Left lung (tissue), 10 donors: Measurements from ENCODE around the gene MS4A6E. TPM values are rescaled to one million over a fixed set of nuclear protein-coding genes. Genes with fewer than 3 reads are reported as not detected.
"Not testable (repeated sequence)": the region's sequence is repeated elsewhere in the genome, so short reads cannot be mapped to it uniquely, and the experiment has no call there.

Experiments
- ATAC-seq: fragments of 200-7000 bp; cut with Tn5 transposase; one replicate; pipeline ENCODE4 v1.9.1; 2020; ENCODE audit warnings: moderate library complexity
- DNase-seq, 4 donors: peaks; one replicate each; pipeline ENCODE4 v3.0.0-alpha.2; 2013 to 2020
- H3K27ac ChIP-seq, 2 donors: fragments of 200-600 bp; sonication (generic) in 1 of 2; one replicate each; pipeline versions ENCODE4 v1.5.0 to v1.8.0; 2020 to 2021
- H3K27me3 ChIP-seq, 2 donors: fragments of 200-600 bp; sonication (generic) in 1 of 2; one replicate each; pipeline versions ENCODE4 v1.5.0 to v1.8.0; 2020 to 2021
- H3K36me3 ChIP-seq, 2 donors: fragments of 200-600 bp; sonication (generic) in 1 of 2; one replicate each; pipeline versions ENCODE4 v1.5.0 to v1.8.0; 2020 to 2021
- H3K4me1 ChIP-seq, 2 donors: fragments of 200-600 bp; one replicate each; pipeline ENCODE4 v1.8.0; 2021
- H3K4me3 ChIP-seq, 2 donors: fragments of 200-600 bp; sonication (generic) in 1 of 2; one replicate each; pipeline versions ENCODE4 v1.5.0 to v1.8.0; 2020 to 2021; ENCODE audit warnings: mild to moderate bottlenecking in 1 of 2
- H3K9me3 ChIP-seq, 2 donors: fragments of 200-600 bp; sonication (generic) in 1 of 2; one replicate each; pipeline versions ENCODE4 v1.5.0 to v1.8.0; 2020 to 2021
- CTCF ChIP-seq, 2 donors: fragments of 200-600 bp; sonication (generic) in 1 of 2; IDR thresholded peaks; one replicate each; pipeline versions ENCODE4 v1.5.0 to v1.8.0; 2021; ENCODE audit warnings: antibody characterized with exemption in 2 of 2
- intact Hi-C, 2 donors: fragments of 100-400 bp; cut with DNase I; formaldehyde crosslinking; loops; one replicate each; pipeline versions ENCODE4 v1.11.2 to v1.14.2; 2022
- polyA plus RNA-seq, 6 donors: library from polyadenylated mRNA; unstranded; fragments of 120-200 nt; gene quantifications; one replicate each; pipeline ENCODE4 v1.2.1, GENCODE V29; 2013; ENCODE audit not compliant: insufficient read length in 6 of 6
- total RNA-seq, 2 donors: library from RNA; stranded (reverse); fragmentation: NEBNext Ultra II Directional; extraction: Animal tissue kit (Norgen Biotek cat#: 25700); gene quantifications; one replicate each; pipeline ENCODE4 v1.2.1, GENCODE V29; 2021
- donor health status: DM: no; HTN: yes; CAD: no.
- donor health status: DM: no; HTN: no; CAD: no.

MS4A6E gene
- total and polyA plus RNA-seq, 8 donors = 0.87 to 4.0 TPM; not detected in 6

DNA sequence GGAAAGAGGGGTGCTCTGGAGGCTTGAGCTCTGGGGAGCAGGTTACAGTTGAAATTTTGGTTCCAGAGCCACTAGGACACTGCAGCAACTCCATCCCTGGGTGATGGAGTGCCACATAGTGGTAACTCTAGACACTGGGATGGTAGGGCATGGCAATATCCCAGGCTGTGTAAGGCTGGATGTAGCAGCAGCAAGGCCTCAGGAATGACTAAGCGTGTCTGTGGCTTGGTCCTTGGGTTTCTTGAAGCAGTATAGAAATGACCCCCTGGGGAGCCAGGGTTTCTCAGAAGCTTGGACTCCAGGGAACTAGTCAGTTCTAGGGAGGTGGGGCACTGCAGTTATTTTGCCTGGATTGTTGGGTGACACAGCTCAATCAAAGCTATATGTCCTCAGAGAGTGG lies 38.5 kb upstream of the MS4A6E start:
- H3K4me1 ChIP-seq = peaks cover 0 to 16% of the 10 kb centered on the region in 2 donors
- H3K4me3 ChIP-seq = no peak overlapping the region
- no peaks in the 10 kb centered on the region for H3K9me3 ChIP-seq
- ATAC-seq = no peak
- H3K27me3 ChIP-seq = no peaks in the 10 kb centered on the region
- no peak for DNase-seq
- no peak for TF ChIP-seq CTCF (IDR thresholded peaks at IDR 0.05)
- no peak overlapping the region for H3K27ac ChIP-seq
- peaks cover 0 to under 1% of the 10 kb centered on the region in 2 donors for H3K36me3 ChIP-seq
- intact Hi-C loops = no loop called here

DNA sequence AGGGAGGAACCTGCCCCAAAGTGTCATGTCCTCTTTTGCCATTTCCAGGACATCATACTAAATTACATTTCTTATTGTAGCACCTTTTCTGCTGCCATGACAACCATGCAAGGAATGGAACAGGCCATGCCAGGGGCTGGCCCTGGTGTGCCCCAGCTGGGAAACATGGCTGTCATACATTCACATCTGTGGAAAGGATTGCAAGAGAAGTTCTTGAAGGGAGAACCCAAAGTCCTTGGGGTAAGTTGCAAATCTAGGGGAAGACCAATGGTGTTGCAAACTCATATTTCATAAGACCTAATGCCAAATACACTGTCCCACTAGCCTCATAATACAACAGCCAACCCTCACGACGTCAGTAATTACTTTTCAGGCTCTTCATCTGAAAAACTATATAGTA lies 34.9 kb upstream of the MS4A6E start:
- ATAC-seq = no peak
- Histone ChIP-seq H3K27ac (no peak overlapping the region), H3K4me3 (no peak overlapping the region), H3K9me3 (no peaks in the 10 kb centered on the region), H3K4me1 (peaks cover 0 to 7% of the 10 kb centered on the region in 2 donors), H3K27me3 (no peaks in the 10 kb centered on the region), H3K36me3 (peaks cover 0 to 3% of the 10 kb centered on the region in 2 donors)
- no peak for TF ChIP-seq CTCF (IDR thresholded peaks at IDR 0.05)
- intact Hi-C loops = no loop called here
- no peak for DNase-seq

DNA sequence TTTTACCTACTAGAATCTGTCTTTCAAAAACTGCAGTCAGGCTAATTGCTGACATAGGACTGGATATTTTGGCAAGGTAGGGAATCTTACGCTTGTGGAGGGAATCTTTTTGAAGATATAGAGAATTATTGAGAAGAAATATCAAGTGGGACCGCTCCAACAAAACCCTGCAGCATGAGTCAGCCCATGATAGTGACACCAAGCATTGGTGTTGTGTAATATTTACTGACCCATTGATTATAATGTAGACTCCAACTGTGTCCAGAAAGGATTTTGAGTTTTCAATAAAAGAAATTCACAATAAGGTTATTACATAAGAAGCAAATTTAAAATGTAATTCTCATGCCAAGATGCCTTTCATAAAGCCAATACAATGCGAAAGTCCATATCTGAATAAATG lies 25.9 kb upstream of the MS4A6E start:
- H3K36me3 ChIP-seq = peaks cover 0 to 11% of the 10 kb centered on the region in 2 donors
- ATAC-seq (no peak), DNase-seq (no peak)
- no peak overlapping the region for H3K4me3 ChIP-seq
- no peak for TF ChIP-seq CTCF (IDR thresholded peaks at IDR 0.05)
- no peaks in the 10 kb centered on the region for H3K27me3 ChIP-seq
- no peaks in the 10 kb centered on the region for H3K9me3 ChIP-seq
- H3K27ac ChIP-seq = no peak overlapping the region
- intact Hi-C loops = no loop called here
- H3K4me1 ChIP-seq = peaks cover 0 to 7% of the 10 kb centered on the region in 2 donors

DNA sequence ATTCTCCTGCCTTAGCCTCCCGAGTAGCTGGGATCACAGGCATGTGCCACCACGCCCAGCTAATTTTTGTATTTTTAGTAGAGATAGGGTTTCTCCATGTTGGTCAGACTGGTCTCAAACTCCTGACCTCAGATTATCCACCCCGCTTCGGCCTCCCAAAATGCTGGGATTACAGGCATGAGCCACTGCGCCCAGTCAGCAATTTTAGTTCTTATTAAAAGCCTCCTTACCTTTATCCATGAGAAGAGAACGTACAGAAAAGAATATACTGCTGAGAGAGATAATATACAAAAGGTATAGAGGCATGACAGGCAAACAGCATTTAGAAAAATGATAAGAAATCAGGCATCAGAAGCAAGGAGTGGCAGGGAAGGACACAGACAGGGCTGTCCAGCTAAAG lies 25.2 kb upstream of the MS4A6E start:
- intact Hi-C loops, H3K9me3 ChIP-seq, ATAC-seq: not testable (repeated sequence)

DNA sequence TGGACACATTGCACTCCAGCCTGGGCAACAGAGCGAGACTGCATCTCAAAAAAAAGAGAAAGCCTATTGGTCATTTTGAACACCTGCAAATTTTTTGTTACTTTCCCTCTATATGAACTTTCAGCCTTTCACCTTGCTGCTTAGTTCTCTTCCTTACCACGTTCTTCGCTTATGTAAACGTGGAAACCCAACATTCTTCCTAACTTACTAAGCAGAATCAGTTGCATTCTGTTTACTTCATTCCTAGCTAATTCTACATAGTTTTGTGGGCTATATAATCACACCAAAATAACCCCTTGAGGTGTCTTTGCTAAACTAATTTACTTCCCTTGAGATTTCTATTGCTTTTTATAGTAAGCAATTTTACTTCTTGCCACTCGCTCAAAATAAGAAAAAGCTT lies 23.4 kb upstream of the MS4A6E start:
- Histone ChIP-seq H3K36me3 (peaks cover 0 to 13% of the 10 kb centered on the region in 2 donors), H3K27ac (no peak overlapping the region), H3K9me3 (no peaks in the 10 kb centered on the region), H3K27me3 (no peaks in the 10 kb centered on the region), H3K4me3 (no peak overlapping the region), H3K4me1 (no peaks in the 10 kb centered on the region)
- ATAC-seq (no peak), DNase-seq (no peak)
- intact Hi-C loops = no loop called here
- no peak for TF ChIP-seq CTCF (IDR thresholded peaks at IDR 0.05)

More for the DNA sequence above, 25.2 kb upstream of the MS4A6E start:
- not testable (repeated sequence) for H3K4me1 ChIP-seq, H3K4me3 ChIP-seq, H3K27me3 ChIP-seq, H3K27ac ChIP-seq, DNase-seq
- peaks cover 0 to 13% of the 10 kb centered on the region in 2 donors for H3K36me3 ChIP-seq

GRCh38 chr11:60305906-60306619 lies 21.0 kb upstream of the MS4A6E start:
- intact Hi-C loops = no loop called here

More at GRCh38 chr11:60305906-60306619, 21.0 kb upstream of the MS4A6E start:
- H3K4me3 ChIP-seq = no peak overlapping the region
- no peak overlapping the region for H3K27ac ChIP-seq
- no peak for DNase-seq
- no peak for TF ChIP-seq CTCF (IDR thresholded peaks at IDR 0.05)
- no peaks in the 10 kb centered on the region for H3K27me3 ChIP-seq
- H3K9me3 ChIP-seq = no peaks in the 10 kb centered on the region
- peaks cover 0 to 11% of the 10 kb centered on the region in 2 donors for H3K36me3 ChIP-seq
- no peak for ATAC-seq
- H3K4me1 ChIP-seq = no peaks in the 10 kb centered on the region
